Neural progenitor cell (in vitro differentiated cells): ENCODE measurements around the gene EDEM3. TPM values are rescaled to one million over a fixed set of nuclear protein-coding genes. Genes with fewer than 3 reads are reported as not detected.

ENCODE experiments used
- DNase-seq: peaks from one replicate; pipeline ENCODE4 v3.0.0-alpha.2; 2016; ENCODE audit warnings: low spot score
- H2AFZ ChIP-seq: fragments of 200-600 bp; sonication (generic); replicated peaks from 2 replicates; pipeline ENCODE4 v1.6.1; 2016; ENCODE audit warnings: antibody characterized with exemption
- H3F3A ChIP-seq: fragments of 200-600 bp; sonication (generic); 2 replicates; pipeline ENCODE4 v1.6.1; 2016; ENCODE audit warnings: antibody characterized with exemption, low read depth
- H3K27ac ChIP-seq: fragments of 200-600 bp; sonication (generic); 2 replicates; pipeline ENCODE4 v1.5.1; 2016; ENCODE audit warnings: mild to moderate bottlenecking
- H3K27me3 ChIP-seq: fragments of 200-600 bp; sonication (generic); 2 replicates; pipeline ENCODE4 v1.6.1; 2016; ENCODE audit warnings: mild to moderate bottlenecking, moderate library complexity
- H3K36me3 ChIP-seq: fragments of 200-600 bp; sonication (generic); 2 replicates; pipeline ENCODE4 v1.5.1; 2016
- H3K4me1 ChIP-seq: fragments of 200-600 bp; sonication (generic); 2 replicates; pipeline ENCODE4 v1.6.1; 2016; ENCODE audit warnings: mixed run types
- H3K4me2 ChIP-seq: fragments of 200-600 bp; sonication (generic); 2 replicates; pipeline ENCODE4 v1.6.1; 2016
- H3K4me3 ChIP-seq: fragments of 200-600 bp; sonication (generic); 2 replicates; pipeline ENCODE4 v1.5.1; 2016
- H3K79me2 ChIP-seq: fragments of 200-600 bp; sonication (generic); 2 replicates; pipeline ENCODE4 v1.6.1; 2016; ENCODE audit warnings: low read depth
- H3K9ac ChIP-seq: fragments of 200-600 bp; sonication (generic); 2 replicates; pipeline ENCODE4 v1.6.1; 2016
- H3K9me3 ChIP-seq: fragments of 200-600 bp; sonication (generic); 2 replicates; pipeline ENCODE4 v1.5.1; 2016; ENCODE audit warnings: low read depth
- H4K20me1 ChIP-seq: fragments of 200-600 bp; sonication (generic); 2 replicates; pipeline ENCODE4 v1.6.1; 2016; ENCODE audit warnings: low read depth
- H3K27ac Mint-ChIP-seq: 3 replicates; pipeline ENCODE4 v1.8.0; 2021; ENCODE audit warnings: mixed read lengths
- H3K27me3 Mint-ChIP-seq: 2 replicates; pipeline ENCODE4 v1.8.0; 2022; ENCODE audit warnings: low read depth, mild to moderate bottlenecking, inconsistent platforms, moderate library complexity, mixed read lengths; ENCODE audit not compliant: insufficient read depth
- H3K36me3 Mint-ChIP-seq: 3 replicates; pipeline ENCODE4 v1.8.0; 2021; ENCODE audit warnings: mixed read lengths
- H3K4me1 Mint-ChIP-seq: 3 replicates; pipeline ENCODE4 v1.8.0; 2021; ENCODE audit warnings: mixed read lengths
- H3K4me3 Mint-ChIP-seq: 3 replicates; pipeline ENCODE4 v1.8.0; 2021; ENCODE audit warnings: mild to moderate bottlenecking, moderate library complexity, mixed read lengths
- H3K9me3 Mint-ChIP-seq: 3 replicates; pipeline ENCODE4 v1.8.0; 2020; ENCODE audit warnings: mixed read lengths
- EZH2 ChIP-seq: fragments of 200-600 bp; sonication (generic); IDR thresholded peaks from 2 replicates; pipeline ENCODE4 v1.6.1; 2017; ENCODE audit warnings: antibody characterized with exemption, mild to moderate bottlenecking, moderate library complexity
- EZH2phosphoT487 ChIP-seq: fragments of 200-600 bp; sonication (generic); IDR thresholded peaks from 2 replicates; pipeline ENCODE4 v1.6.1; 2017; ENCODE audit warnings: antibody characterized with exemption
- total RNA-seq: library from RNA; depleted of rRNA; stranded (reverse); fragments of >200 nt; gene quantifications from 2 replicates; pipeline ENCODE4 v1.2.3, GENCODE V29; 2015; ENCODE audit warnings: low replicate concordance
- TF ChIP-seq, protein P1 (sequence below): fragments of 200-600 bp; sonication (generic); IDR thresholded peaks from 2 replicates; pipeline ENCODE4 v1.5.1; 2017; ENCODE audit warnings: antibody characterized with exemption, mild to moderate bottlenecking

EDEM3 gene
- total RNA-seq, 1 donor from 2014 or later = 32.9 TPM

DNA sequence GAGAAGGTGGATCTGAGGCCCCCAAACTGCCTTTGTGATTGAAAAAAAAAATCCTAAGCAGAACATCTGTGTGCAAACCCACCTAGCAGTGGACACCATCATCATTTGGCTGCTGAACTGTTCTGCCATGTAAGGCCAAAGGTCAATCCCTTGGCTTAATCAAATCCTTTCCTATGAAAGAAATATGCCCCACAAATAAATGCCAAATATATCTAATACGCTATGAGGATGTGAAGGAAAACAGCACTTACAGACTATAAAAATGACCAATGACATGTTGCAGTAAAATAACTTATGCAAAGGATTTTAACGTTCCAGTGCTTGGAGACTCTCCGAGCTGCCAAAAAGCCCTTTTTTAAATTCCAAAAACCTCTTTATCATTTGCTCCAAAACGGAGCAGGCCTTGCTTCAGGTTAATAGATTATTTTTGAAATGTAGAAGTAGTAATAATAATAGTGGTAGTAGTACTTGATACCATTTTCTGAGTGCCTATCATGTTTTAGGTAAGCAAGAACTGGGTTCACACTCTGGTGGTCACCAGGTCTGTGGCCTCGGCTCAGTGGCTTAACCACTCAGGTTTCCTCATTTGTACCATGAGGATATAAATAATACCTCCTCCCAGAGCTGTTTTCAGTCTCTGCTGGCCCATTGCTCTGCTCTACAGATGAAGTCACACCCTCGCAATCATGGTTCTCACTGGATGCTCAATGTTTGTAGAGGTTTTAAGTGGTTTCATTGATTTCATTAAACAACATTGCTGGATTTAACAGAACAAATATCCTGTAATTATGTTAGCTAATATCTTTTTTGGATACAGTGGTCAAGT lies 47.9 kb upstream of the EDEM3 start:
- no peaks in the 10 kb centered on the region for H3K79me2 ChIP-seq
- no peak overlapping the region for H3K4me2 ChIP-seq
- no peaks in the 10 kb centered on the region for H3K4me1 ChIP-seq
- H3K9me3 ChIP-seq = no peaks in the 10 kb centered on the region
- Mint-ChIP-seq H3K36me3 (no peaks in the 10 kb centered on the region), H3K27ac (no peak overlapping the region), H3K4me3 (no peak overlapping the region), H3K4me1 (peaks cover 6% of the 10 kb centered on the region), H3K9me3 (no peaks in the 10 kb centered on the region), H3K27me3 (no peaks in the 10 kb centered on the region)
- no peak for TF ChIP-seq EZH2
- TF ChIP-seq EZH2phosphoT487 = no peak
- TF ChIP-seq, protein P1, sequence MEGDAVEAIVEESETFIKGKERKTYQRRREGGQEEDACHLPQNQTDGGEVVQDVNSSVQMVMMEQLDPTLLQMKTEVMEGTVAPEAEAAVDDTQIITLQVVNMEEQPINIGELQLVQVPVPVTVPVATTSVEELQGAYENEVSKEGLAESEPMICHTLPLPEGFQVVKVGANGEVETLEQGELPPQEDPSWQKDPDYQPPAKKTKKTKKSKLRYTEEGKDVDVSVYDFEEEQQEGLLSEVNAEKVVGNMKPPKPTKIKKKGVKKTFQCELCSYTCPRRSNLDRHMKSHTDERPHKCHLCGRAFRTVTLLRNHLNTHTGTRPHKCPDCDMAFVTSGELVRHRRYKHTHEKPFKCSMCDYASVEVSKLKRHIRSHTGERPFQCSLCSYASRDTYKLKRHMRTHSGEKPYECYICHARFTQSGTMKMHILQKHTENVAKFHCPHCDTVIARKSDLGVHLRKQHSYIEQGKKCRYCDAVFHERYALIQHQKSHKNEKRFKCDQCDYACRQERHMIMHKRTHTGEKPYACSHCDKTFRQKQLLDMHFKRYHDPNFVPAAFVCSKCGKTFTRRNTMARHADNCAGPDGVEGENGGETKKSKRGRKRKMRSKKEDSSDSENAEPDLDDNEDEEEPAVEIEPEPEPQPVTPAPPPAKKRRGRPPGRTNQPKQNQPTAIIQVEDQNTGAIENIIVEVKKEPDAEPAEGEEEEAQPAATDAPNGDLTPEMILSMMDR = no peak
- no peak overlapping the region for H2AFZ ChIP-seq
- H3K4me3 ChIP-seq = no peak overlapping the region
- no peaks in the 10 kb centered on the region for H3K36me3 ChIP-seq
- no peaks in the 10 kb centered on the region for H3K27me3 ChIP-seq
- no peak overlapping the region for H3K27ac ChIP-seq
- no peak overlapping the region for H3K9ac ChIP-seq
- H4K20me1 ChIP-seq = no peaks in the 10 kb centered on the region
- no peaks in the 10 kb centered on the region for H3F3A ChIP-seq
- no peak for DNase-seq

DNA sequence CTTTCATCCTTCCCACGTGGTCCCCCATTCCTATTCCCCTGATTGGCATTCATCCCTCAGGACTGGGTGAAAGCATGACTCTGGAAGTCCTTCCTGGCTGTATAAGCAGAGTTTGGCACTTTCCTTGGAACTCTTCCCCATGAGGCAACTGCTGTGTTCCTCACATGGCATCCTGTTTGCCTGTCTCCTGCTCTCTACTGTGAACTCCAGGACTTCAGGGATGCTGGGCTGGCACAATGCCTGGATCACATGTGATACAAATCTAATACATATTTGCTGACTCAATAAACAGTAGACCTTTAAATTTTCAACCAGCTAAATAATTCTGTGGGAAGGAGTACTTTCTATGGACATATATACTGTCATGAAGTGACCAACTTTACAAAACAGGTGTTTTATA lies 46.8 kb upstream of the EDEM3 start:
- Mint-ChIP-seq H3K27me3 (no peaks in the 10 kb centered on the region), H3K4me1 (peaks cover 6% of the 10 kb centered on the region), H3K4me3 (no peak overlapping the region), H3K9me3 (no peaks in the 10 kb centered on the region), H3K27ac (no peak overlapping the region), H3K36me3 (no peaks in the 10 kb centered on the region)
- H3K9me3 ChIP-seq = no peaks in the 10 kb centered on the region
- H3K36me3 ChIP-seq = no peaks in the 10 kb centered on the region
- H3K4me2 ChIP-seq = no peak overlapping the region
- no peak overlapping the region for H3K4me3 ChIP-seq
- no peaks in the 10 kb centered on the region for H3K4me1 ChIP-seq
- no peak overlapping the region for H2AFZ ChIP-seq
- no peaks in the 10 kb centered on the region for H3K79me2 ChIP-seq
- H3K27ac ChIP-seq = no peak overlapping the region
- no peak overlapping the region for H3K9ac ChIP-seq
- no peaks in the 10 kb centered on the region for H4K20me1 ChIP-seq
- no peaks in the 10 kb centered on the region for H3K27me3 ChIP-seq
- no peak for TF ChIP-seq EZH2phosphoT487
- TF ChIP-seq, protein P1 = no peak
- no peak for DNase-seq
- H3F3A ChIP-seq = no peaks in the 10 kb centered on the region

DNA sequence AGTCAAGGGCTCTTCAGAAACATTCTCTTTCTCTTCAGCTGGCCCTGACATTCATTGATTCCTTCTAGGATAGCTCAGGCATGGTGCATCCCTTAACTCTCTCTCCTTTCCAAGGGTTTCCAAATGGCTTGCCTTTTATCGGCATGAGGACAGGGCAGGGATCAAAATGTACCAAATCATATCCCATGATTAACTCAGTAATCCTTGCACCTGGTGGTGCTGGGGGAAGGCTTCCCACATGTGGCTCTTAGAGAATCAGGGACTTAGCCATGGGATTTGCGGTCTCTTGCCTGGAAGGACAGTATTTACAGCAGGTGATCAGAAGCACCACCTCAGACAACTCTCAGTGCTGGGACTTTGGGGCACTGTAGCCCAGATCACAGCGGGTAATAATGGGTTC lies 46.2 kb upstream of the EDEM3 start:
- no peak for DNase-seq
- H3K27ac ChIP-seq = no peak overlapping the region
- Mint-ChIP-seq H3K4me1 (peaks cover 6% of the 10 kb centered on the region), H3K4me3 (no peak overlapping the region), H3K27me3 (no peaks in the 10 kb centered on the region), H3K36me3 (no peaks in the 10 kb centered on the region), H3K9me3 (no peaks in the 10 kb centered on the region), H3K27ac (no peak overlapping the region)
- H4K20me1 ChIP-seq = no peaks in the 10 kb centered on the region
- no peaks in the 10 kb centered on the region for H3F3A ChIP-seq
- no peaks in the 10 kb centered on the region for H3K36me3 ChIP-seq
- no peaks in the 10 kb centered on the region for H3K4me1 ChIP-seq
- H3K9ac ChIP-seq = no peak overlapping the region
- no peaks in the 10 kb centered on the region for H3K27me3 ChIP-seq
- no peaks in the 10 kb centered on the region for H3K79me2 ChIP-seq
- H3K4me3 ChIP-seq = no peak overlapping the region
- no peak overlapping the region for H3K4me2 ChIP-seq
- TF ChIP-seq EZH2 (no peak), EZH2phosphoT487 (no peak)
- TF ChIP-seq, protein P1 = no peak
- no peak overlapping the region for H2AFZ ChIP-seq
- H3K9me3 ChIP-seq = no peaks in the 10 kb centered on the region
